ENCODE measurements around the gene RAP2A.

DNA sequence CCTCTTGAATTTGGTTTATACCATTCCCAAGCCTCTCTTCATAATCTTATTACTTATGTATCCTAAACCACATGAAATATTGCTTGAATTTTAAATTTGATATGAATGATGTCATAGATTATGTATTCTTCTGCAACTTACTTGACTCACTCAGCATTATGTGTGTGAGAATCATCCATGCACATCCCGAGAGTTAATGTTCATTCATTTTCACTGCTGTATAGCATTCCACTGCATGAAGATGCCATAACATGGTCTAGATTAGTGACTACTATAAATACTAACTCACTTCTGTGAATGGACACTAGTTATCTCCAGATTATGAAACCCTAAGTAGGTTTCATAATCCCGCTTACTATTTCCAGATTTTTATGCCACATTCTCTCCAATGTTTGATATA is 25.0 kb upstream of the RAP2A start:
- no peak for TF ChIP-seq POLR2A (IDR thresholded peaks at IDR 0.05)
- no peak for TF ChIP-seq CTCF (IDR thresholded peaks at IDR 0.05)
- TF ChIP-seq POLR2AphosphoS5 (IDR thresholded peaks at IDR 0.05), result no peak
- TF ChIP-seq EP300 (IDR thresholded peaks at IDR 0.05), result no peak

Data from suprapubic skin (tissue), 4 donors.